ENCODE results near the gene IFT88.
A peak's percentile ranks its signal among the peaks of the same experiment; 100 is the strongest.
"Not testable (repeated sequence)": the region's sequence is repeated elsewhere in the genome, so short reads cannot be mapped to it uniquely, and the experiment has no call there.

Gene IFT88

DNA sequence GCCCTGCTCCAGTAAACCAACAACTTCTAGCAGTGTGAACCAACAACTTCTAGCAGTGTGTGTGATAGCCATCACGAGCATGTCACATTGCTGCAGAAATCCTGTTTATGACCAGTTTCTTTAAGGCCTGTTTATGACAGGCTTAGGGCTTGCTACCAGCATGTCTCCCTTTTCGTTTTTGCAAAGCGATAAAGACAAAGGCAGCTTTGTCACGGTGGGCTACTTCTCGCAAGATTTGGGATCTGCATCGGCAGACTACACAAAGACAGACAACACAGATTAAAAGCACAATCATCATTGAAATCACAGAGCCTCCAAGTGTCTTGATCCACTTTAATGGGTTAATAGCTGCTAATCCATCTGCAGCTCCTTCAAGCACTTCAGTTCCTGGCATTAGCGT is 111.6 kb downstream of the IFT88 start:
- not testable (repeated sequence) for H2AFZ ChIP-seq (ENCODE audit: insufficient read depth, low read length, poor library complexity); H3K14ac ChIP-seq (ENCODE audit: low read length); H3K9ac ChIP-seq (ENCODE audit: low read length); H3K27me3 ChIP-seq (ENCODE audit: insufficient read depth, low read length); H2BK12ac ChIP-seq (ENCODE audit: low read length); H2BK5ac ChIP-seq (ENCODE audit: low read depth, low read length, poor library complexity); H3K4ac ChIP-seq (ENCODE audit: low read depth, low read length); H3K18ac ChIP-seq (ENCODE audit: low read length); H4K8ac ChIP-seq (ENCODE audit: low read depth, low read length); H3K4me2 ChIP-seq (ENCODE audit: low read length); H3K36me3 ChIP-seq (ENCODE audit: control insufficient read depth in 1 of 2, insufficient read depth in 2 of 2, low read length in 2 of 2); H3K4me1 ChIP-seq (ENCODE audit: control insufficient read depth in 1 of 2, insufficient read depth in 2 of 2, low read length in 2 of 2); H4K12ac ChIP-seq (ENCODE audit: low read depth, low read length); H3K23ac ChIP-seq (ENCODE audit: low read length); H3K79me1 ChIP-seq (ENCODE audit: low read length); H3K27ac ChIP-seq (ENCODE audit: low read depth, low read length); H4K91ac ChIP-seq (ENCODE audit: low read depth, low read length); H2BK120ac ChIP-seq (ENCODE audit: insufficient read depth, low read length, poor library complexity); H3K79me2 ChIP-seq (ENCODE audit: control insufficient read depth, insufficient read depth, low read length, poor library complexity); H3K4me3 ChIP-seq (ENCODE audit: low read depth, low read length); H2AK5ac ChIP-seq (ENCODE audit: low read length); H3K9me3 ChIP-seq (ENCODE audit: insufficient read depth, low read depth, low read length)
- WGBS (ENCODE audit: extremely low coverage, insufficient coverage, insufficient read length): no CpG with 5 or more reads among the region's 7 CpGs
- DNase-seq: peak; percentile 43 to 73

DNA sequence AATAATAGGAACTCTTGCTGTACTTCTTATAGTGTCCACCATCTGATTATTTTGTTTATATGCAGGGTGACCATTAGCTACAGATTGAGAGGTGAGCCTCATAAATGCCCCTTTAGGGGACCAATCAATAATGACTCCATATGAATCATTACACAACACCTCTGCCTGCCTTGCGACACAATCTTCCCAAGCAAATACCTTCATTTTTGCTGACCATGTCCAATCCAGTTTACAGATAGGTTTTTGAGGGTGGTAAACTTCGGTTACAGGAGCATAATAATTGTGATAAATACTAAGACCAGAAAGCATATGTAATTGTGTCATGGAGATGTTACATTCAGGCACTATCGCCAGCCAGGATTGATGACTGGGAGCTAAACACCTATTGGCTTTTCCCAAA is 112.9 kb downstream of the IFT88 start:
- Histone ChIP-seq H2AFZ (ENCODE audit: insufficient read depth, low read length, poor library complexity) (no peak overlapping the region), H3K4me1 (ENCODE audit: control insufficient read depth in 1 of 2, insufficient read depth in 2 of 2, low read length in 2 of 2) (peaks cover 2 to 15% of the 10 kb centered on the region in 2 experiments), H2BK120ac (ENCODE audit: insufficient read depth, low read length, poor library complexity) (no peak overlapping the region), H3K4me3 (ENCODE audit: low read depth, low read length) (no peak overlapping the region), H3K4me2 (ENCODE audit: low read length) (no peak overlapping the region), H3K79me2 (ENCODE audit: control insufficient read depth, insufficient read depth, low read length, poor library complexity) (no peaks in the 10 kb centered on the region), H4K91ac (ENCODE audit: low read depth, low read length) (no peak overlapping the region), H3K4ac (ENCODE audit: low read depth, low read length) (no peak overlapping the region), H3K9ac (ENCODE audit: low read length) (no peak overlapping the region), H2AK5ac (ENCODE audit: low read length) (no peak overlapping the region), H3K18ac (ENCODE audit: low read length) (no peak overlapping the region), H4K8ac (ENCODE audit: low read depth, low read length) (no peak overlapping the region), H2BK12ac (ENCODE audit: low read length) (no peak overlapping the region), H3K36me3 (ENCODE audit: control insufficient read depth in 1 of 2, insufficient read depth in 2 of 2, low read length in 2 of 2) (no peaks in the 10 kb centered on the region), H3K27ac (ENCODE audit: low read depth, low read length) (no peak overlapping the region), H2BK5ac (ENCODE audit: low read depth, low read length, poor library complexity) (no peak overlapping the region), H3K27me3 (ENCODE audit: insufficient read depth, low read length) (no peaks in the 10 kb centered on the region), H3K23ac (ENCODE audit: low read length) (no peak overlapping the region), H3K14ac (ENCODE audit: low read length) (no peak overlapping the region), H3K79me1 (ENCODE audit: low read length) (peaks cover 2% of the 10 kb centered on the region), H4K12ac (ENCODE audit: low read depth, low read length) (no peak overlapping the region), H3K9me3 (ENCODE audit: insufficient read depth, low read depth, low read length) (no peaks in the 10 kb centered on the region)
- WGBS (ENCODE audit: extremely low coverage, insufficient coverage, insufficient read length): no CpG with 5 or more reads among the region's 3 CpGs
- peak; percentile 14 to 58 for DNase-seq

DNA sequence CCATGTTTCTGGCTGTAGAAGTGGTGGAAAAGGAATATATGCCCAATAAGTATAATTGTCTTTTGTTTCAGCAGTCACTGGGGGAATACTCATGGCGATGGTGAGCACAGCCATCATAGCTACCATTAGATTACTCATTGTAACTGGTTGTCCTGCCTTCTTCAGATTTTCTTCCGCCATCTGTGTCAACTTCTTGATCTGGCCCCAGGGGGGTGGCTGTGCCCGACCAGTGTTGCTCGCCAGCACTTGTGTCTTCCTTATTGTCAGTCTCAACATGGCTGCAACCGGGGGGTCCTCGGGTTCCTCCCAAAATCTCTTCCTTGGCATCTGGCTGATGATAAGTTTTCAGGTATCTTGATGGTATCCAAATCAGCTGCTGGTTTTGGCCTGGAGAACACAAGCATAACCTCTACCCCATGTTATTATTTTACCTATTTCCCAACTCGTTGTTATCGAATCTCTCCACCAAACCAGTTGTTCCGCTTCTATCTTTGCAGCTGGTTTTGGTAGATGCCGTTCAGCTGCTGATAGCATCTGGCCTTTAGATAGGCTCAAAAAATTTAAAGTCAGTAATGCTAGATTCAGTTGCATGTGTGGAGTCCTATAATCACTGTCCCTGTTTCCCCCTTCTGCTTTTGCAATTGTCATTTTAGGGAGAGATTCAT is 113.6 kb downstream of the IFT88 start:
- no peak overlapping the region for H3K14ac ChIP-seq (ENCODE audit: low read length)
- H2BK12ac ChIP-seq (ENCODE audit: low read length): no peak overlapping the region
- no peaks in the 10 kb centered on the region for H3K36me3 ChIP-seq (ENCODE audit: control insufficient read depth in 1 of 2, insufficient read depth in 2 of 2, low read length in 2 of 2)
- no peak overlapping the region for H3K27ac ChIP-seq (ENCODE audit: low read depth, low read length)
- no peak overlapping the region for H3K4ac ChIP-seq (ENCODE audit: low read depth, low read length)
- H3K27me3 ChIP-seq (ENCODE audit: insufficient read depth, low read length): no peaks in the 10 kb centered on the region
- H4K12ac ChIP-seq (ENCODE audit: low read depth, low read length): no peak overlapping the region
- H3K18ac ChIP-seq (ENCODE audit: low read length): no peak overlapping the region
- H3K4me2 ChIP-seq (ENCODE audit: low read length): no peak overlapping the region
- WGBS (ENCODE audit: extremely low coverage, insufficient coverage, insufficient read length): no CpG with 5 or more reads among the region's 10 CpGs
- no peak overlapping the region for H2AFZ ChIP-seq (ENCODE audit: insufficient read depth, low read length, poor library complexity)
- DNase-seq: peak; percentile 84 to 97
- H3K4me3 ChIP-seq (ENCODE audit: low read depth, low read length): no peak overlapping the region
- no peaks in the 10 kb centered on the region for H3K79me2 ChIP-seq (ENCODE audit: control insufficient read depth, insufficient read depth, low read length, poor library complexity)
- no peak overlapping the region for H3K9ac ChIP-seq (ENCODE audit: low read length)
- H3K9me3 ChIP-seq (ENCODE audit: insufficient read depth, low read depth, low read length): no peaks in the 10 kb centered on the region
- no peak overlapping the region for H2BK120ac ChIP-seq (ENCODE audit: insufficient read depth, low read length, poor library complexity)
- peaks cover 2% of the 10 kb centered on the region for H3K79me1 ChIP-seq (ENCODE audit: low read length)
- H3K4me1 ChIP-seq (ENCODE audit: control insufficient read depth in 1 of 2, insufficient read depth in 2 of 2, low read length in 2 of 2): peaks cover 2 to 17% of the 10 kb centered on the region in 2 experiments
- no peak overlapping the region for H2BK5ac ChIP-seq (ENCODE audit: low read depth, low read length, poor library complexity)
- no peak overlapping the region for H4K91ac ChIP-seq (ENCODE audit: low read depth, low read length)
- H4K8ac ChIP-seq (ENCODE audit: low read depth, low read length): no peak overlapping the region
- H2AK5ac ChIP-seq (ENCODE audit: low read length): no peak overlapping the region
- H3K23ac ChIP-seq (ENCODE audit: low read length): no peak overlapping the region

DNA sequence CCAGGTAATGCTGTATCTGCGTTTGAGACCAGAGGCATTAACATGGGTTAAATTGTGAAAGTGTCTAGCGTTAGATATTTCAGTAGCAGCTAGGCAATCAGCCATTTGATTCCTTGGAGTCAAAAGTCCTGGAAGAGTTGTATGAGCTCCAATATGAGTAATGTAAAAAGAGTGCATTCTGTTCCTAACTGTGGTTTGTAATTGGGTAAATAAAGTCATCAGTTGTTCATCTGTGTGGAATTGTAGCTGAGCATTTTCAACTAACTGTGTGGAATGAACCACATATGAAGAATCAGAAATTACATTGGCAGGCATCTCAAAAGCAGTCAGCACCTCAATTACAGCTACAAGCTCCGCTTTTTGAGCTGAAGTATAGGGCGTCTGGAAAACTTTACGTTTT is 114.5 kb downstream of the IFT88 start:
- H3K4ac ChIP-seq (ENCODE audit: low read depth, low read length); H3K14ac ChIP-seq (ENCODE audit: low read length); H3K23ac ChIP-seq (ENCODE audit: low read length); H4K12ac ChIP-seq (ENCODE audit: low read depth, low read length); H3K9ac ChIP-seq (ENCODE audit: low read length); H3K79me1 ChIP-seq (ENCODE audit: low read length); H2AFZ ChIP-seq (ENCODE audit: insufficient read depth, low read length, poor library complexity); H3K36me3 ChIP-seq (ENCODE audit: control insufficient read depth in 1 of 2, insufficient read depth in 2 of 2, low read length in 2 of 2); H2BK120ac ChIP-seq (ENCODE audit: insufficient read depth, low read length, poor library complexity); H2BK12ac ChIP-seq (ENCODE audit: low read length); H3K79me2 ChIP-seq (ENCODE audit: control insufficient read depth, insufficient read depth, low read length, poor library complexity); H3K18ac ChIP-seq (ENCODE audit: low read length); H3K9me3 ChIP-seq (ENCODE audit: insufficient read depth, low read depth, low read length); H3K4me3 ChIP-seq (ENCODE audit: low read depth, low read length); H2BK5ac ChIP-seq (ENCODE audit: low read depth, low read length, poor library complexity); H4K8ac ChIP-seq (ENCODE audit: low read depth, low read length); H3K27ac ChIP-seq (ENCODE audit: low read depth, low read length); H2AK5ac ChIP-seq (ENCODE audit: low read length); H3K27me3 ChIP-seq (ENCODE audit: insufficient read depth, low read length); H4K91ac ChIP-seq (ENCODE audit: low read depth, low read length); H3K4me2 ChIP-seq (ENCODE audit: low read length): not testable (repeated sequence)
- peaks cover 2 to 17% of the 10 kb centered on the region in 2 experiments for H3K4me1 ChIP-seq (ENCODE audit: control insufficient read depth in 1 of 2, insufficient read depth in 2 of 2, low read length in 2 of 2)
- DNase-seq: peak in 1 of 2 donors; percentile 45
- no CpG with 5 or more reads among the region's 5 CpGs for WGBS (ENCODE audit: extremely low coverage, insufficient coverage, insufficient read length)
